HG03342 (cell line): ENCODE data around the gene ZNF516.

Source experiments
- ATAC-seq: cut with Tn5 transposase; IDR thresholded peaks from one replicate; pipeline ENCODE4 v1.9.1; 2021; ENCODE audit warnings: mild to moderate bottlenecking, moderate library complexity; ENCODE audit not compliant: unreplicated experiment

Gene ZNF516

DNA sequence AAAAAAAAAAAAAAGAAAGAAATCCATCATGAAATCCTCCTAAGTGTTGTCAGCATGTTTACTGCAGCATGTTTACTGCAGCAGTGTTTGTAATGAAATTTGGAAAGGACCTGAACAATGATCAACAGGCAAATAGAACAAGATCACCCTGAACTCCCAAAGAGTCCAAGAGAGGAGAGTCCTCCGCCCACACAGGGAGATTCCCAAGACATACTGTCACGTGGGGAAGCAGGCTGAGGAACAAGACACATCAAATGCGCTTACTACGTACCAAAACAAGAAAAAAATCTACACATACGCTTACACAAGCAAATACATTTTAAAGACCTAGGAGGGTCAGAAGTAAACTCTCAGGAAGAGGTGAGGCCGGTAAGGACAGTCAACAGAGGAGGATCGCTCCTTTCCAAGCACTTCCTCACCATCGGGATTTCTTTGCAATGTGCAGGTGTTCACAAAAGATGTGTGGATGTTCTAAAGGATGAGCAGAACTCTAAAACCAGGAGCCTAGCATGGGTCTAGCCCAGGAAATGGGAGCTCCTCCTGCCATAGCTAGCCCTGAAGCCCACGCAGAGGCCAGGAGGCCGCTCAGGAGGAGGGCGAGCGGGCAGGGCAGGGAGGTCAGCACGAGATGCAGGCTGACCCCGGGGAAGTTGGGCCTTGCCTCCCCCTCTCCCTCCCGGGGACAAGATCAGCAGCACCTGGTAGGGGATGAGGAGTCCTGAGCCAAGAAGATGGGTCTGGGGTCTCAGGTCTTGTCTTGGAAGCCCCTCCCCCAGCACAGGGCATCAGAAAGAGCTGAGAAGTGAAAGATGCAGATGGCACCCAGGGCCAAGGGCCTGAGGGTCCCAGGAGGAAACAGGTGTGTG is 66.4 kb downstream of the ZNF516 start:
- ATAC-seq = no peak

DNA sequence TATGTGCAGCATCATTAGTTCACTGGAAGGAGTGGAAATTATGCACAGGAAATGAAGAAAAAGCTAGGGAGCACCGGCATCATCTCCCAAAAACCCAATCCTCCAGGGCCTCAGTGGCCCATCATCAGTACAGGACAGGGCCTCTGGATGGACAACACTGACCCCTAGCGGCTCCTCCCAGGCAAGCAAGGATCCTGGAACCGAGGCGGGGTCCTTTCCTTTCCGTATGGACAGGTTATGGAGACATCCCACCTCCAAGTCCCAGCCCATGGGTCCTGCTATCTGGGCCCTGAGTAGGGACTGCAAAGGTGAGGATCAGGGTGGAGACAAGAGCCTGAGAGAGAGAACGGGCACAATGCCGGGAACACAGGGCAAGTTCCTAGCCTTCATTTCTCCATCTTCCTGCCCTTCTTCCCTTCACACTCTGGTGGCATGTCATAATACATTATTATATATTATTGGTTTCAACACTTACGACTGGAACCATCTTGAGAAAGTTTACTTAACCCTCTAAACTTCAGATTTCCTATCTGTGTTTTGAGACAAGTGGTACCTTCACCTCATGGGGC is 68.2 kb downstream of the ZNF516 start:
- no peak for ATAC-seq

DNA sequence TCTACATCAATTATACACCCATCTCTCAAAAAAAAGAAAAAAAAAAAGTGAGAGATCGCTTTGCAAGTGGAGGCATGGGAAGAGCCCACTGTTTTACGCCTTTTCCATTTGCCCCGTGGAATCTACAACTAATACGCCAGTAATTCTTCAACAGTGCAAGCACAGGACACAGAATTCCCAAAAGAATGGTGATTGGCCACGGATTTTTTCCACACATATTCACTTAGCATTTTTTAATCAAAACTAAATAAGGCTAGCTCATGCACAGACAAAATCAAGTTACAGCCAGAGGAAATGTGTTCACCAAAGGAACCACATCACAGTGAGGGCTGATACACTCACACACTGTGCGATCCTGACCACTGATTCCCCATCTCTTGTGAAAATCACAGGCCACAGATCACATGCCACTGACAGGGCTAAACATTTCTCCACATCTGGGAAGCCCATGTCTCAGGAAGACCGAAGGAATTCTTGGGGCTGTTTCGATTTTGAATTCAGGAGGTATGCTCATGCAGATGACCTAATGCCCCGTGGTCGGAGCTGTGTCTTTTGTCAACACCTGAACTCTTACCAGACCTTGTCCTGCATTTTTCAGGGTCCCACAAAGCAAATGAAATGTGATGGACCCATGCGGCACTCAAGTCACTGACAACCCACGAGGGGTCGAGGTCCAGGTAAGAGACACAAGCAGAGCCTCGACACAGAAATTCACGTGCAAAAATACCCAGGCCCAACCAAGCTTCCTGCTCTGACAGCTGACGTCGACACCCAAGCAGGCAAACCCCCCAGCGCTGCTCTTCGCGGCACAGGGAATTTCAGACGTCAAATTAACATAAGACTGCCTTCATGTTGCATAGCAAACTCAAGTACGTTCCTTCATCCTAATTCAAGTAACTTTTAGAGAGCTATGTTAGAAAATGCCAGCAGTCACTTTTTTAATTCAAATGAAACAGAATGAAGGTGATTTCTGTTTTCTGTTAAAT is 69.6 kb downstream of the ZNF516 start:
- no peak for ATAC-seq

DNA sequence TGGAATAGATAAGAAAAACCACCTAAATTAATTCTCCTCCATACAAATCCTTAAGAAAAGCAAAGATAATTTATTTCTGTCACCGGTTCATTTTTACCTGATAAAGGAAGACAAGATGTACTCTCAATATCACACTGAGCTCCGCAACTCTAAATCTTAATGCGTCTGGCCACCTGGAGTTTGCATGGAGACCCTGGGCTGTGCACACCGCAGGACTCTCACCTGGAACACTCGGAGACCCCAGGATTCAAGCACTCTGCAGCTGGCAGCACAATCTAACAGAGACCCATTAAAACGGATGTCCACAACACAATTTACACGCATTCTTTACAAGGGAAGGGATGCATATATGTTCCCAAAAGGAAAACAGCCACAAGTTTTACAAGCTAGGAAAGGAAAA is 72.2 kb downstream of the ZNF516 start:
- no peak for ATAC-seq

DNA sequence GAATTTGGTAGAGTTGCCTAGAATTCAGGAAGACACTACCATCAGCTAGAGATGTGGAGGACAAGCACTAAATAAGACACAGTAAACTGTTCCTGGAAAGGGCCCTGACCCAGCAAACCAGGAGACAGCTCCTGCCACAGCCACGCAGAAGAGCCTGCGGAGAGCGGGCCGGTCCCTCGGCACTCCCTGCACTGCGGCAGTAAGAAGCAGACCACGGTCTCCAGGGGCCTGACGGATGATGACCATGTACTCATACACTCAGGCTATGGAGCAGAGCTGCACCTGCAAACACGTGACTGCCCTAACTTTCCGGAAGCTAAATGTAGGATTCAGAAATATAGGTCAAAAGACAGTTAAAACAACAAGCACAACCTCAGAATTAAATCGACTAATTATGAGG is 72.9 kb downstream of the ZNF516 start:
- no peak for ATAC-seq

DNA sequence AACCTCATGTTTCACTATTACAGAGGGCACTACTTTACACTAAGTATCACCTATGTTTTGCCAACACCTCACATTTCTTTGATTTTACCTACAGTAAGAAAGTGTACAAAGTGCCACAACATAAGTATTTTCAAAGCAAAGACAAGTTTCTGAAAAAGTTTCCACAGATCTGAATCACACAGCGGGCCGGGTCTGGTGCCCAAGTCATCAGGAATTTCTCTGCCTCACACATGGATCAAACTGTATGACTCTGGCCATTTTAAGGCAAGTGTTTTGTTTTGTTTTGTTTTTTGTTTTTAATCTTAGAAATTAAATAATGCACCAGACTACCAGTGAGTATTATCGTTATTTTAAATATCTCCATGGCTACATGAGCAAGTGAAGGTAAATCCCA is 73.4 kb downstream of the ZNF516 start:
- no peak for ATAC-seq

DNA sequence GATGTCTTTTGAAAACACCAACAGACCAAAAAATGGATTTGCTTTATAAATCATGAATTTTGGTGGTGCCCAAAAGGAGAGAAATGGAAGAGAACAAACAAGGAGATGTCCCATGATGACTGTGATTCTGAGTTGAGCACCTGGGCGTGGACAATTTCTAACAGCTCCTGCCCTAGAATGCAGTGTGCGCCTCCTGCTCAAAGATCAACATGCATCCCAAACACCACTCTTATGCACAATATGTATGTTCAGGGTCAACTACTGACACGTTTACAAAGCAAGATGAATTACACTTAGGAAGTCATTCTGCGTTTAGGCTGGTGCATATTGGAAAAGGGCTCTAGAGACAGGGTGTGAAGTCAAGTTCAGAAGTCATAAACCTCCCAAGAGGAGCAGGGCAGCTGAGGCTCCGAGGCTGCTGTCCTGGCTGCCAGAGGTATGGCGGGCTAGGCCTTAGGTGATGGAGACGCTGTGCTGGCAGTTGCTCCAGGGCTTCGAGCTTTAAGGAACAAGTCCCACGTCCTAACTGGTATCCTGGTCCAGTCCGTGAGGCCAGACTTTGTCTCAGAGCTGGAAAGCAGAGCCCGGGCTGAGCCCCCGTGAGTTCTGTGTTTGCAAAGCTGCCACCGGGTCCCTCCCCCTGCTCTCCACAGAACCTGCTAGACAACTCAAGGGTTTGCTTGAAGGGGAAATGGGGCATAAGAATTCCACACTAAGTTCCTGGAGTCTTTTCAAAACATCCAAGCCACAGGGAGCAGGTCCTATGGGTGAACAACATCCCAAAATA is 74.0 kb downstream of the ZNF516 start:
- ATAC-seq = no peak

DNA sequence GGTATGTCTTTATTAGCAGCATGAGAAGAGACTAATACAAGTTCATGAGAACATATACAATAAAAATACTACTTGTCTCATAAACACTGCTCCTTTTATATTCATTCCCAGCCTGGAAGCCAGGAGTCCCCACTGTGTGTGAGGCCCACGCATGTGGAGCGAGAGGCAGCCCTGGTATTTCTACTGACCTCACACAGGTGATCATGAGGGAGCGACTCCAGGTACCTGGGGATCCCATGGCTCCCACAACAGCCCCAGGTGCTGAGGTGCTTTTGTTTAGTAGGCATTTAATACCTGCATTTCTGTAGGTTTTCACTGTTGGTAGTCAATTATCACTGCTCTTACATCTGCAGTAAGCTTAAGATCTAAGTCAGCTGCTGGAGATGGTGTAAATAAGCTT is 75.2 kb downstream of the ZNF516 start:
- no peak for ATAC-seq

DNA sequence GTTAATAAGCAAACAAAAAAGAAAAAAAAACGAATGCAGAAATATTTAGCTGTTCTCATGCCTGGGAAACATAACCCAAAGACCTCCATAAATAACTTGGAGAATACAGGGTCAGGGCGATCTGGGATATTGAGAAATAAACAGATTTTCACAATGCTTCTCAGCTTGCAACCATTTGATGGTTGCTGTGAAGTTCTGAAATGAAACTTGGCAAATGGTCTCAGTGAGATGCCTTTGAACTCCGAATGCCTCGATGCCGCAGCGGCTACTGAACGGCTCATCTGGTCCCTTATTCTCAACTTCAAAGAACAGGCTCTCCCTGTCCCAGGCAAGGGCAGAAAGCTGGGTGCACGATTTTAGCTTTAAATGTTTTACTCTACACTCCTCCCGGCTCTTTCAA is 78.1 kb downstream of the ZNF516 start:
- no peak for ATAC-seq

DNA sequence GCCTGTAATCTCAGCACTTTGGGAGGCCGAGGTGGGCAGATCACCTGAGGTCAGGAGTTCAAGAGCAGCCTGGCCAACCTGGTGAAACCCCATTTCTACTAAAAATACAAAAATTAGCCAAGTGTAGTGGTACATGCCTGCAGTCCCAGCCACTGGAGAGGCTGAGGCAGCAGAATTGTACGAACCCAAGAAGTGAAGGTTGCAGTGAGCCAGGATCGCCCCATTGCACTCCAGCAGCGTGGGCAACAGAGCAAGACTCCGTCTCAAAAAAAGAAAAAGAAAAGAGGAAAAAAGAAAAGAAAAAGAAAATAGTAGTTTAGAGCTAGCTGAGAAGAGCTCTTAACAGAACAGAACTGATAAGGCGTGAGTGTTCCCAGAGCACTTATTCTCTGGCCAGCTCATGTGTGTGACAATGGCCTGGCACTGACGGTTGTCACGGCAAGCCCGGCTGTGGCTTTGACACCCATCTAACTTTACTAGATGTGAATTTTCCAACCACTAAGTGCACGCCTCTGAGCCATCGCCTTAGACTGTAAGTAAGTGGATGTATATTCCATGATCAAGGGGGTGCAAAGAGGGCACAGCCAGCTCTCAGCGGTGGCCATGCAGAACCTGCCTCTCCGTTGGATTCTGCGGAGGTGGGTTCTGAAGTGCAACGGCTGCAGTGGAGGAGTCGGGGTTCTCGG is 80.0 kb downstream of the ZNF516 start:
- no peak for ATAC-seq

DNA sequence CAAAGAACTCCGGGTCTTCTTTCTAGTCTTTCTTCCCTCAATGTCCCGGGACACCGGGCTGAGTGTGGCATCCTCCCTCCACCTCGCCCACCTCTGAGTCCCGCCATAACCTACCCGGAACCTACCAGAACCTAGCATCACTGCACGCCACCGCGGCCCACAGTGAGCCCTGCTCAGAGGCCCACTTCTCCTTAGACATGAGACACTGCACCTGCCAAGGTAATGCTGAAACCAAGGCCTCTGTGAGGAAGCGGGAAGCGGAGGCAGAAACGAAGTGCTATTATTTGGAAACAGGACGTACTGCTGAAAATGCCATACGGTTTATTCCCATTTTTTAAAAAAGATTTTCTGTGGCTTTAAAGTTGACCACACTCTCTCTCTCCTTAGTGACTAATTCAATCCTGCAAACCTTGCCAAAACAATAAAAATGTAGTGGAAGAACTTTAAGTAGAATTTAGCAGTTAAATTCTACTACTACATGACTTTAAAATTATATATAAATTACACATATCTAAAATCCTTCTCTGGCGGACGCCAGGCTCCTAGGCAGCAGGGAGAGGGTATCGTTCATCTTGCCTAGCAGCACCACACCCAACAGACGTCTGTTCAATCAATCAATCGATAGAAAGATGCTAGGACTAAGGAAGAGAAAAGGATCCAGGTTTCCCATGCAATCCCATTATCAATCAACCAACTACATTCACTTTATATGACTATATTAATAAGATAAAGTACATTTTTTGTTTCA is 82.0 kb downstream of the ZNF516 start:
- ATAC-seq = no peak

DNA sequence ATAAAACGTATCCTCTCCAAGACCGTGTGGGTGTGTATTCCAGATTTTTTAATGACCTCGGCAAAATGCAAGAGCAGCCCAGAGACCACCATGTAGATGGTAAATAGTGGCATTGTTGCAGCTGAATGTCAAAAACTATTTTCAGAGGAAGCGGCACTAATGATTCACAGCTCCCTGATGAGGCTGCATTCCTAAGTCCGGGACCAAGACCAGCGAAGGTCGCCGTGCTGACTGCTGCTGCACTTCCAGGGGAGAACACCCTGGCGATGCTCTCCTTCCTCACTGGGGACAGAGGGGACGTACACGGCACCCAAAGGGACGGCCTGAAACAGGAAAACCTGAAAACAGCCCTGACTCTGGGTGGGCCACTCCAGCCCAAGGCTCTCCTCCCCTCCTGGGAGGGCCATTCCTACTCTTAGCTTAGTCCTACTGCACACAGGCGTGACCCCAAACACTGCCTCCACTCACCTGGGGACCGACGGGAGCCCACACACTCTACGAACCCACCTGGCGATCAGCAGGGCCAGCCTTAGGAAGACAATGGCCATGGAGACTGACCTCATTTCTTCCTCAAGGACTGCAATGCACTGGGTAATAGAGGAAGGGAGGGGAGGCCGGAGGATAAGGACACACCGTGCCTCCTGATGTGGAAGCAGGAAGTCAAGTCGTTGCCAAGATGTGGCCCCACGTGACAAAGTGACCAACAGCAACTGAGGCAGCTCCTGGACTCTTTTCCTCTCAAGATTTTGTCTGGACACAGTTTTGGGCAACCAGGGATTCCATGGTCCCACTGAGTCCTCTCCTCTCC is 82.8 kb downstream of the ZNF516 start:
- no peak for ATAC-seq

DNA sequence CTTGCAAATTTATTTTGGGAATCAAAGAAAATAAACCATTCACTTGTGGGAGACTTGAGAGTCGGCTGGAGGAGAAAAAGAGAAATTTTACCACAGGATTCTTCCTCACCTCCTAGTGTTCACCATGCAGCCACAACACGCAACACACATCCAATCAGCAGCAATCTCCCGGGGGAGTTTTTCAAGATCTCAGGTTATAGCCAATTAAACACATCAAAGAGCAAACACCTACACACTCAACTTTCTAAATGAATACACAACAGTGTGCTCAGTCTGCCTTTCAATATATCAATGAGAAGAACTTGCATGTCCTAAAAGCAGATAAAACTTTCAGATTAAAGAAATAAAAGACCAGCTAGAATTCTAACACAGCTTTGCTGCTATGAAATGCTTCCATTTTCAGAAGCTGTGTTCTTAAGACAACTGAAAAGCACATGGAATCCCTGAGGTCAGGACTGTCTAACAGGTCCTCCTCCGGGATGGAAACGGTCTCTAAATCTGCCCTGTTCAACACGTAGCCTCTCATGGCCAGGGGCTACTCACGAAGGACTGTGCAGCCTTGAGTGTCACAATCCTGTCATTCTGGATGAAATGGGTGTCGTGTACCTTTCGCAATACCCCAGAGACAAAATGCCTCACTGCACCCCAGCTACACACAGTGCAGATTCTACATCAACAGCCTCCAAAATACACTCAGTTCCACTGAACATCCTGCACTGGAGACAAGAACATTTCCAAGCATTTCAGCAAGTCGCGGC is 84.2 kb downstream of the ZNF516 start:
- peak; percentile 75 for ATAC-seq

DNA sequence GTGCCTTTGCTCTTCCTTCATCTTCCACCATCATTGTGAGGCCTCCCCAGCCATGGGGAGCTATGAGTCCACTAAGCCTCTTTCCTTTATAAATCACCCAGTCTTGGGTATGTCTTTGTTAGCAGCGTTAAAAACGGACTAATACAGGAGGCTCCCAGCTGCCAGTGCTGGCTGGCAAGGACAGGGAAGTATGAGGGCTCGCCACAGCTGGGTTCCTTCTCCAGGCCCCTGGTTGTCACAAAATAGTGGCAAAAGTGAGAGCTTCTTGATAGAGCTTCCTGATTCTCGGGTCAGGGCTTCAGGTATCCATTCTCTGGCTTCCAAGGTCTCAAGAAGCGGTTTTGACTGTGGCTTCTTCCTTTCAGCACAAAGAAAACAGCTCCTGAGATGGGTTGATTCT is 85.0 kb downstream of the ZNF516 start:
- no peak for ATAC-seq

DNA sequence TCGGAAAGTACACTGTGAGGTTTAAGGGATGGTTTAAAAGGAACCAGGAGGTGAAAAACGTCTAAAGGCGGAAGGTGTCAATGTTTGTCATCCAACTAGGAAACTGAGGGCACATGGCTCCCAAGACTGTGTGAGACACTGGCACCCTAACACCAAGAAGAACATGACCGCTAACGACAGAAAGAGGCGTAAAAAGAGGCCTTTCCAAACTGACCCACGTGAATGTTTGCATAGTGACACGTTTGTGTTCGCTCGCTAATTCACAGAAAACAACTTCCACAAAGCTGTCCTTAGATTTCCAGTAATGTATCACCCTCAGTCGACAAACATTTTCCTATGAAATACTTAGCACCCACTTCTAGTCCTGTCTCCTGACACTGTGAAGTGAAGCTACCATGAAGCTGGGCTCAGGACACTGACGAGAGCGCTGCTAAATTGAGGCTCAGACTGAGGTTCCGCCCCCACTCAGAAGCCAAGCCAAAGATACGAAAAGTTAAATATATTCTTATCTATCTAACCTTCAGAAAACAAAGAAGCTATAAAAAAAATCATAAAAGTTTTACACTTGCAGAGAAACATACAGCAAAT is 86.5 kb downstream of the ZNF516 start:
- no peak for ATAC-seq

DNA sequence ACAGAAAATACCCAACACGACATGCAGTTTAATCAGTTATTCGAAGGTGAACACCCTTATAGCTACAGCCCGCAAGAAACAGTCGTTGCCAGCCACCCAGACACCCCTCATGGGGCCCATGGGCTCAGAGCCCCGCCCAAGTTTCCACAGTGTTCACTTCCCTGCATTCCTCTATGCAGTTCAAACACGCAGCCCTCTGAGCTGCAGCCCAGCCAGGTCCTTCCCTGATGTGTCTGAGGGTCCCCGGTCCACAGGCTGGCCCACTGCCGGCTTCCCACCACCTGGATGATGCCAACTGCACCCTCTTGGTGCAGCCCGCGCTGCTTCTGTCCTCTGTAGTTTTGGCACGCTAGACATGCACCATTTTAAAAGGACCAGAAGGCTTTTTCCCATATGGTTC is 87.4 kb downstream of the ZNF516 start:
- ATAC-seq = no peak

DNA sequence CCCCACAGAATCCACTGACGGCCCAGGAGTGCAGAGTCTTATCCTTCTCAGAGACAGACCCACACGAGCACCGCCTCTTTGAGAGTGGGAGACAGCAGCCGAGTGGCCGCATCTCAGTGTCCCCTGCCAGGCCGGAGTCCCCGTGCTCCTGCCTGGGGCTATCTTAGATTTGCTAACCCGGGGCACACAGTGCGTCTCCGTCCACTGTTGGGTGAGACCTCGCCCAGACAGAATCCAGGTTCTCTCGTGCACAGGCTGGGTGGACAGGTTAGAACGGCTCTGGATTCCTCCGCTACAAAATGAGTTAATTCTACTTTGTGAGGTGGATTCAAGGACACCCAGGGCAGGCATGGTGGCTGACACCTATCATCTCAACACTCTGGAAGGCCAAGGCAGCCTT is 88.3 kb downstream of the ZNF516 start:
- no peak for ATAC-seq
